ENCODE data around the gene XRCC3. TPM values are rescaled to one million over a fixed set of nuclear protein-coding genes. Genes with fewer than 3 reads are reported as not detected.

Gene XRCC3
- polyA plus RNA-seq, 3 donors, result 11.3 to 13.5 (median 12.2) TPM

GRCh38 chr14:103708750-103709187, 6.5 kb downstream of the XRCC3 start:
- no peak for DNase-seq (ENCODE audit: low read depth in 3 of 3, low spot score in 2 of 3)

GRCh38 chr14:103707329-103708263, 7.7 kb downstream of the XRCC3 start:
- no peak for DNase-seq (ENCODE audit: low read depth in 3 of 3, low spot score in 2 of 3)

DNA sequence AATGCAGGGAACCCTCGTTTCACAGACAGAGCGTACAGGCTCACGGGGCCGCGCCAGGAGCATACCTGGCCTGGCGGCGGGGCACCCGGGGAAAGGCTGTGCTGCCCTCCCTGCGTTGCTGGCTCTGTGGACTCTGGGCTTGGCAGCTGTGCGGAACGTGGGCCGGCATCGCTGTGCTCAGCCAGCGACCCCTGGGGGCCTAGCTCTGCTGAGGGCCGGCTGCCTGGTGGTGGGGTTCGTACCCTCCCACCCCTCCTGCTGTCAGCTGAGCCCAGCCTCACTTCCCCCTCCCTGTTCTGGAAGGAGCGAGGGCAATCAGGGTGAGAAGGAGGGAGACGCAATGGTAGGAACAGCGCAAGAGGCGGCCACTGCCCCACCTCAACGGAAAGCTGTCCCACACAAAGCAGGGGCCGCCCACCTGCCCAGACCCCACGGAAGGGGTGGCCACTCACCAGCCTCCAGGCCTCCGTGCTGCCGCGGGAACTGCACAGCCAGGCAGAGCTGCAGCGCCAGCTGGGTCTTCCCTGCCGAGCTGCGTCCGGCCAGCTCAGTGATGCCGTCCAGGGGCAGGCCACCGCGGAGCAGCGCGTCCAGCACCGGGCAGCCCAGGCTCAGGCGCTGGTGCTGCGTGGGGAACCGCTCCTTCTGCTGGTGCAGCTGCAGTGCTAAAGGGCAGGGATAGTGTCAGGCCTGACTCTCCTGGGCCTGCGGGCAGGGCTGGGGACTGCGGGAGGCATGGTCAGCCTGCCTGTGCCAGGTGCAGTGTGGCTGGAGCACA, 8.5 kb downstream of the XRCC3 start:
- DNase-seq (ENCODE audit: low read depth in 3 of 3, low spot score in 2 of 3), result no peak

DNA sequence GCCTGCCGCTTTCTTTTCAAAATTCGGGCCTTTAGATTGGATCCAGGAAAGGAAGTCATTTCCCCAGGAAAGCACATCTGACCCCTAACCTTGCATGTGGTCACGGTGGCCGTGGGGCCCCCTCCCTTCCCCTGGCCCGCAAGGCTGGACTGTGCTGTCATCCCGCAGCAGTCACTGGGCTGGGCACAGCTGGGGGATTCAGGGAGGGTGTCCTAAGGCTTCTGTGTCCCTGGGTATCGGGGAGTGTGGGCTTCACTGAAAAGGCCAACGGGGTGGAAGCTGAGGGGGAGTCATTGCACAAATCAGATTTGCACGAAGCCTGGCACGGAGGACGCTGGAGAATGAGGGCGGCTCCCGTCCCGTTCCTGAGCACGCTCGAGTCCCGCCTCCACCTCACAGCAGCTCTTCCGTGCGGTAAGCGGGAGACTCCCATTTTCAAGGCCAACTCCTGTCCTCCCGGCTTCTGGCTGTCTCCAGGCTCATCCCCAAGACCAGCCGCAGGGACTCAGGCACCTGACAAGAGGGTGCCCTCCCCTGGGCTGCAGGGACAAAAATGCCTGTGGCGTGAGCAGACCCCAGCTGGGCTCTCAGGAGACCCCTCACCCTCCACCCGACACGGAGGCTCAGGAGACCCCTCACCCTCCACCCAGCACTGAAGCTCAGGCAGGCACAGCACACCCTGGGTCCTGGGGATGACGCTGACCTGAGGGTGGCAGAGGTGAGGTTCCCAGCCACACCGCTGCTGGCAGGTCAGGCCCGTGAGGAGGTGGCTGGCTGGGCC, 9.6 kb downstream of the XRCC3 start:
- no peak for DNase-seq (ENCODE audit: low read depth in 3 of 3, low spot score in 2 of 3)

- DNase-seq (ENCODE audit: low read depth in 3 of 3, low spot score in 2 of 3), result no peak
These were observed 10.1 kb downstream of the XRCC3 start for GRCh38 chr14:103705118-103705503.

- DNase-seq (ENCODE audit: low read depth in 3 of 3, low spot score in 2 of 3), result no peak
These were observed 10.5 kb downstream of the XRCC3 start for GRCh38 chr14:103704708-103705107.

DNA sequence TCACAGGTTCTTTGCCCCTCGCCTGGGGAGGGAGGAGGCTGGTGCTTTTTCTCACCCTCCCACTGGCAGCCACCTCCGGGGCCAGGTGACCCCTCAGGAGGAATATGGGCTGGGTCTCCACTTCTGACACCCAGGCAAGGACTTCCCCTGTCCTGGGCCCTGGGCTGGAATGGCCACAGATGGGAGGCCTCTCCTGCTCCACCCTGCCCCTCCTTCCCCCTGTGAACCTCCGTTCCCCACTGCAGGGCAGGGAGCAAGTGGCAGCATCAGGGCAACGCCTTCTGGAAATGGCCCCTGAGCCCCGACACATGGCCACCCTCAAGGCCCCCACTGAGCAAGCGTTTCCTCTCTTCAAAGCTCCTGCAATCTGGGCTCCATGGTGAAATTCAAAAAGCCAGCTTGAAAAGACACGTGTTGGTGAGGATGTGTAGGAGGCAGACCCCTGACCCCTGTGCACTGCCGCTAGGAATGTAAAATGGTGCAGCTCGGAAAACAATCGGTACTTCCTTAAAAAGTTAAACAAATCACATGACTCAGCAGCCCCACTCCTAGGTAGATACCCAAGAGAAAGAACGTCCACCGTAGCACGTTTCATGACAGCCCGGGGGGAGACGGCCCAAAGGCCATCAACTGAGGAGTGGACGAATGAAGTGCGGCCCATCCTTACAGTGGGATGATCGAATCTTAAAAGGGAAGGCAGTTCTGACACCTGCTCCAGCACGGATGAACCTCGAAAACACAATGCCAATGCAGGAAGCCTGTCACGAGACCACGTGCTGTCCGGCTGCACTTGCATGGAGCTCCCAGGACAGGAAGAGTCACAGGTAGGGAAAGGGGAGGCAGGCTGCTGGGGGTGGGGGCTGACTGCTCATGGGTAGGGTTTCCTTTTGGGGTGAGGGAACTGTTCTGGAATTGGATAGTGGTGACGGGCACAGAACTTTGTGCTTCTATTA, 11.5 kb downstream of the XRCC3 start:
- no peak for DNase-seq (ENCODE audit: low read depth in 3 of 3, low spot score in 2 of 3)

- no peak for DNase-seq (ENCODE audit: low read depth in 3 of 3, low spot score in 2 of 3)
These were observed 12.5 kb downstream of the XRCC3 start for GRCh38 chr14:103702497-103703432.

DNA sequence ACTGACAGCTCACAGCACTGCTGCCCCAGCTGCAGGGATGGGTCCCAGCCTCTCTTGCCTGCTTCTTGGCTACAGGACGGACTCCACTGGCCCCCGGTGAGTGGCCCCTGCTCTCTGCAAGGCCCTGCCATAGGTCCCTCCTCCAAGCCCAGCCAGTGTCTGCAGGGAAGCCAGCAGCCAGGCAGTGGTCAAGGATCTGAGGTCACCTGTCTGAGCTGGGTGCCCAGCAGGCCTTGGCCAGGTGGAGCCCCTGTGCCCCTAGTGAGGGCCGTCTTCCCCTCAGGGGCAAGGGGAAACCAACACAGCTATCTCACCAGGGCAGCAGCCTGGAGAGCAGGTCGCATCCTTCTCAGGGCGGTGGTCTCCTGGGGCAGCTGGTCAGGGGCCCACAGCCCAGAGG, 13.2 kb downstream of the XRCC3 start:
- no peak for DNase-seq (ENCODE audit: low read depth in 3 of 3, low spot score in 2 of 3)

DNA sequence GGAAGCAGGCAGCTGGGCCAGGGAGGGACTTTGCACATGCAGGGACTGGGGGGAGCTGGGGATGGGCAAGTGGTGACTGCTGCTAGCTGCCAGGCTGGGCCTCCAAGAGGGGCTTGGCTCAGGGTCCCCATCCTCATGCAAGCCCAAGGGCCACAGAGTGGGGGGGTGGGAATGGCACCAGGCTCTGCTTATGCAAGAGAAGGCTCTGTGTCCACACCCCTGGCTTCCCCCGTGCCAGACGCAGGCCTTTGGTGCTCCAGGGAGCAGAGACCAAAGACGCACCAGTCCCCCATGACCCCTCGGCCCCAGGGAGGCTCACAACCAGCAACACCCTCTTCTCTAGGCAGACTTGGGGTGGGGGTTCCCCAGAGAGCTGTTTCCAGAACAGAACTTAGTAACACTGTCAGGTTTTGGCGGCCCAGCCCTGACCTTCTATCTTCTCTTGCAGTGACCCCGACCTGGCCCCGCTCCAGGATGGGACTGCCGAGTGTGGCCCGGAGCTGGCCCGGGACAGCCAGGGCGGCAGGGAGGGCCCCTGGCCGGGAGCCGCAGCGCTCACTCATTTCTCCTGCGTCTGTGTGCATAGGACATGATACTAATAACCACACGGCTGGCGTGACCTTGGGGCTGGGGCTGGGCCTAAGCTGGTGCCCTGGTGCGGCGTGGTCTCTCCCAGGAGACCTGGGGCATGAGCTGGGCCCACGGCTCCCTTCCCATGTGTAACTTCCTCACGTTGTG, 14.3 kb downstream of the XRCC3 start:
- DNase-seq (ENCODE audit: low read depth in 3 of 3, low spot score in 2 of 3), result no peak

- no peak for DNase-seq (ENCODE audit: low read depth in 3 of 3, low spot score in 2 of 3)
These were observed 15.1 kb downstream of the XRCC3 start for GRCh38 chr14:103699901-103700752.

GRCh38 chr14:103699261-103699661, 16.0 kb downstream of the XRCC3 start:
- no peak for DNase-seq (ENCODE audit: low read depth in 3 of 3, low spot score in 2 of 3)

DNA sequence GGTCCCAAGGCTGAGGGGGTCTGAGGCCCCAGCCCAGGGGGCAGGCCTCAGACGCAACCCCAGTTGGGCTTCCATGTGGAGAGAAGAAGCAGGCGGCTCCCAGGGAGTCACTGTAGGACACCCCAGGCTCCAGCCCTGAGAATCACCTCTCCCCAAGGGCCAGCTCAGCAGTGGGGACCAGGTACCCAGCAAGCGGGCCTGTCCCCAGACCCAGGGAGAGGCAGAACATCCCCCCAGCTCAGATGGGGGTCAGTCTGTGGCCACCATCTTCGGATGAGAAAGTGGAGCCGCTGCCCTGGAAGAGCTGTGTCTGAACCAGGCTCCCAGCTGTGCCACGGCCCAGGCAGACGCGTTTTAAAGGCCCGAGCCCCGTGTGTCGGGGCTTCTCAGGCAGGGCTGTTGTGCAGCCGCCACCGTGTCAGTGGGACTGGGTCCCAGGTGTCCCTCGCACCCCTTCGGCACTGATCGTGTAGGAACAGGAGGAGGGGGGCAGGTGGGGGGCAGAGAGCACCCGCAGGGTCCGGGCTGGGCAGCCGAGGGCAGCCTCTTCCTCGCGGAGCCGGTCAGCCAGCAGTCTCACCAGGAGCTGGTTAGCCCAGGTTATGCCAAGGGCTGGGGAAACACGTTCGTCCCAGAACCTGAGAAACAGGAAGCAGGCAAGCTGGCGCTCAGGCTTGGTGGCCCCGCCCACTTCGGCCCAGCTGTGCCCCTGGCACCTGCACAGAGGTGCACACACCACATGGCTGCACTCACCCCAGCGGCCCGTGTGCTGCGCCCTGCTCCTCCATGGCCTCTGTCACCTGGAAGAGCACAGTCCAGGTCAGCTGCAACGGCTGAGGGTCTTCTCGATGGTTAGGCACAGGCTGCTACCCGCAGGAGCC, 16.6 kb downstream of the XRCC3 start:
- DNase-seq (ENCODE audit: low read depth in 3 of 3, low spot score in 2 of 3), result no peak

DNA sequence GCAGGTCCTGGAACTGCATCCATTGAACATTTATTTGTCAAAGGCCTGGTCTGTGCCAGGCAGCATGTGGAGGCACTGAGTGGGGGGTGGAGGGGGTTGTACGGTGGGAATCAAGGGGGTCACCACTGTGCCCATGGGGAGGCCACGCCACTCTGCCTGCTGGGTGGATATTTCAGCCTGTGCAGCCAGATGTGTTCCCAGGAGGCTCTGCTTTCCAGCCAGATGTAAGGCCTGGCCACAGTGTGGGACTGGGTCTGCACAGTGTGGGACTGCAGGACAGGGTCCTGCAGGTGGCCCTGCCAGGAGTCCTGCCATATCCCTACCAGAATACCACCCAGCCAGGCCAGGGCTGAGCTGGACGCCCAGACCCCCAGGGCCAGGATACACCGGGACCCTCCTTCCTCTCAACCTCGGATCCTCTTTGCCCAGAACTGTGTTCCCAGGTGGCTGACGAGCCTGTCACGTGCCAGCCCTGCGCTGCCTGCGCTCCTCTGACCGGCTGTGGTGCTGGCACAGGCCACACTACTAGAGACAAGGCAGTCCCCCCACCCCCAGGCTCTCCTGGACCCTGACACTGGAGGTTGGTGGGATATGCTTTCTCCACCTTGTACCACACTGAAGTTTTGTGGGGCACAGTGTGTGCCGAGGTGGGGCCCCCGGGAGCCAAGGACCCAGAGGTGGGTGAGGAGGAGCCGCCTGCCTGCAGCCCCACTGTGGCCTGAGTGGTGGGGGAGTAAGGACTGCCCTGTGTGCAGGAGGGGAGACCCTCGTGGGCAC, 17.5 kb downstream of the XRCC3 start:
- DNase-seq (ENCODE audit: low read depth in 3 of 3, low spot score in 2 of 3), result no peak

DNA sequence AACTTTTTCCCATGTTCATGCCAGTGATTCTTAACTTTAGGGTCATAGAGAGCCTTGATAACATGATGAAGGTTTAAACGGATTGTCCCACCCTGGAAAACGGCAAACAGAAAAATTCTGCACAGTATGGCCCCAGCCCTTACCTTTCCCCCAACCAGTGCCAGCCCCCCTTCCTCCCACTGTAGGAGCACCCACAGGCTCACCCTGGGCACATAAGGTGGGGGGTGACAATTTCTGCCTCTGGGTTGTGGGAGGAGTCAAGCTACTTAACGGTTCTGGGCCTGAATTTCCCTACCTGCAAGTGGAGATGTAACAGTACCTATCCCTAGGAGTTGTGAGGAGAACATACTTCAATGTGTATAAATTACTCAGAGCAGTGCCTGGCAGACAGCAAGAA, 18.0 kb downstream of the XRCC3 start:
- DNase-seq (ENCODE audit: low read depth in 3 of 3, low spot score in 2 of 3), result no peak

Data from right renal cortex interstitium (tissue), 3 donors.